HEK293 (cell line): Measurements from ENCODE around the gene DHRS13.

ENCODE experiments used
- HOXD13 ChIP-seq: sonication (generic); formaldehyde crosslinking; IDR thresholded peaks from 2 replicates; pipeline ENCODE4 v1.8.0; 2022; ENCODE audit warnings: missing genetic modification reagents, borderline replicate concordance
- INSM2 ChIP-seq: fragments of 450-650 bp; formaldehyde crosslinking; IDR thresholded peaks from 2 replicates; pipeline ENCODE4 v1.5.1; 2016; ENCODE audit warnings: missing biosample characterization, missing genetic modification characterization
- KLF10 ChIP-seq: fragments of 450-650 bp; IDR thresholded peaks from 2 replicates; pipeline ENCODE4 v1.5.1; 2018; ENCODE audit warnings: missing biosample characterization, mild to moderate bottlenecking, missing genetic modification characterization
- PATZ1 ChIP-seq: fragments of 450-650 bp; formaldehyde crosslinking; IDR thresholded peaks from 2 replicates; pipeline ENCODE4 v1.5.1; 2016; ENCODE audit warnings: missing biosample characterization, missing genetic modification characterization
- PRDM4 ChIP-seq: fragments of 450-650 bp; formaldehyde crosslinking; IDR thresholded peaks from 2 replicates; pipeline ENCODE4 v1.5.1; 2017; ENCODE audit warnings: missing biosample characterization, missing genetic modification characterization
- SCRT1 ChIP-seq: fragments of 450-650 bp; formaldehyde crosslinking; IDR thresholded peaks from 2 replicates; pipeline ENCODE4 v1.5.1; 2016; ENCODE audit warnings: missing biosample characterization, missing genetic modification characterization, borderline replicate concordance
- ZBTB44 ChIP-seq: fragments of 450-650 bp; IDR thresholded peaks from 2 replicates; pipeline ENCODE4 v1.5.1; 2018; ENCODE audit warnings: missing biosample characterization, mild to moderate bottlenecking, missing genetic modification characterization
- ZBTB48 ChIP-seq: fragments of 450-650 bp; formaldehyde crosslinking; IDR thresholded peaks from 2 replicates; pipeline ENCODE4 v1.5.1; 2016; ENCODE audit warnings: missing biosample characterization, missing genetic modification characterization
- ZEB2 ChIP-seq: fragments of 450-650 bp; formaldehyde crosslinking; IDR thresholded peaks from 2 replicates; pipeline ENCODE4 v1.5.1; 2016; ENCODE audit warnings: missing biosample characterization, missing genetic modification characterization
- ZFP37 ChIP-seq: fragments of 450-650 bp; formaldehyde crosslinking; IDR thresholded peaks from 2 replicates; pipeline ENCODE4 v1.5.1; 2016; ENCODE audit warnings: missing biosample characterization, missing genetic modification characterization
- ZNF157 ChIP-seq: fragments of 450-650 bp; formaldehyde crosslinking; IDR thresholded peaks from 2 replicates; pipeline ENCODE4 v1.5.1; 2016; ENCODE audit warnings: missing biosample characterization, missing genetic modification characterization
- ZNF184 ChIP-seq: fragments of 450-650 bp; IDR thresholded peaks from 2 replicates; pipeline ENCODE4 v1.5.1; 2018; ENCODE audit warnings: missing biosample characterization, mild to moderate bottlenecking, missing genetic modification characterization
- ZNF202 ChIP-seq: fragments of 450-650 bp; formaldehyde crosslinking; IDR thresholded peaks from 2 replicates; pipeline ENCODE4 v1.5.1; 2016; ENCODE audit warnings: missing biosample characterization, missing genetic modification characterization, borderline replicate concordance
- ZNF223 ChIP-seq: fragments of 450-650 bp; formaldehyde crosslinking; IDR thresholded peaks from 2 replicates; pipeline ENCODE4 v1.5.1; 2016; ENCODE audit warnings: missing biosample characterization, missing genetic modification characterization
- ZNF24 ChIP-seq: fragments of 450-650 bp; formaldehyde crosslinking; IDR thresholded peaks from 2 replicates; pipeline ENCODE4 v1.5.1; 2016; ENCODE audit warnings: missing biosample characterization, missing genetic modification characterization
- ZNF266 ChIP-seq: fragments of 450-650 bp; formaldehyde crosslinking; IDR thresholded peaks from 2 replicates; pipeline ENCODE4 v1.5.1; 2016; ENCODE audit warnings: missing biosample characterization, missing genetic modification characterization, low read depth
- ZNF292 ChIP-seq: fragments of 450-650 bp; formaldehyde crosslinking; IDR thresholded peaks from 2 replicates; pipeline ENCODE4 v1.5.1; 2016; ENCODE audit warnings: low read depth, missing biosample characterization, missing genetic modification characterization, borderline replicate concordance
- ZNF335 ChIP-seq: fragments of 450-650 bp; formaldehyde crosslinking; conservative IDR thresholded peaks from 2 replicates; pipeline ENCODE4 v1.5.1; 2016; ENCODE audit warnings: missing biosample characterization, missing genetic modification characterization
- ZNF341 ChIP-seq: fragments of 450-650 bp; formaldehyde crosslinking; IDR thresholded peaks from 2 replicates; pipeline ENCODE4; 2016; ENCODE audit warnings: low read depth, missing biosample characterization, missing genetic modification characterization
- ZNF48 ChIP-seq: fragments of 450-650 bp; formaldehyde crosslinking; IDR thresholded peaks from 2 replicates; pipeline ENCODE4 v1.5.1; 2016; ENCODE audit warnings: missing biosample characterization, missing genetic modification characterization
- ZNF501 ChIP-seq: fragments of 450-650 bp; formaldehyde crosslinking; IDR thresholded peaks from 2 replicates; pipeline ENCODE4 v1.5.1; 2016; ENCODE audit warnings: missing biosample characterization, missing genetic modification characterization
- ZNF529 ChIP-seq: fragments of 450-650 bp; formaldehyde crosslinking; IDR thresholded peaks from 2 replicates; pipeline ENCODE4 v1.5.1; 2017; ENCODE audit warnings: missing genetic modification characterization, missing biosample characterization; ENCODE audit not compliant: insufficient replicate concordance
- ZNF555 ChIP-seq: fragments of 450-650 bp; formaldehyde crosslinking; conservative IDR thresholded peaks from 2 replicates; pipeline ENCODE4 v1.5.1; 2017; ENCODE audit warnings: missing biosample characterization, mild to moderate bottlenecking, missing genetic modification characterization, inconsistent platforms
- ZNF561 ChIP-seq: fragments of 450-650 bp; IDR thresholded peaks from 2 replicates; pipeline ENCODE4 v1.5.1; 2018; ENCODE audit warnings: missing biosample characterization, missing genetic modification characterization, borderline replicate concordance
- ZNF580 ChIP-seq: fragments of 450-650 bp; formaldehyde crosslinking; IDR thresholded peaks from 2 replicates; pipeline ENCODE4 v1.5.1; 2016; ENCODE audit warnings: missing biosample characterization, missing genetic modification characterization
- ZNF600 ChIP-seq: fragments of 450-650 bp; formaldehyde crosslinking; IDR thresholded peaks from 2 replicates; pipeline ENCODE4 v1.5.1; 2016; ENCODE audit warnings: missing biosample characterization, missing genetic modification characterization
- ZNF624 ChIP-seq: fragments of 450-650 bp; formaldehyde crosslinking; IDR thresholded peaks from 2 replicates; pipeline ENCODE4 v1.5.1; 2017; ENCODE audit warnings: missing biosample characterization, missing genetic modification characterization
- ZNF707 ChIP-seq: fragments of 450-650 bp; formaldehyde crosslinking; IDR thresholded peaks from 2 replicates; pipeline ENCODE4 v1.5.1; 2016; ENCODE audit warnings: missing biosample characterization, missing genetic modification characterization
- ZNF791 ChIP-seq: fragments of 450-650 bp; formaldehyde crosslinking; IDR thresholded peaks from 2 replicates; pipeline ENCODE4 v1.5.1; 2016; ENCODE audit warnings: missing biosample characterization, missing genetic modification characterization
- ZNF830 ChIP-seq: fragments of 450-650 bp; IDR thresholded peaks from 2 replicates; pipeline ENCODE4 v1.5.0; 2018; ENCODE audit warnings: missing biosample characterization, missing genetic modification characterization, low read depth, mild to moderate bottlenecking, moderate library complexity

Gene DHRS13

GRCh38 chr17:28946239-28946638, 43.4 kb upstream of the DHRS13 start (continued):
- no peak for TF ChIP-seq ZNF335 (tag by site-specific recombination)
- no peak for TF ChIP-seq ZNF707
- peak; percentile 82 for TF ChIP-seq ZNF24 (tag by site-specific recombination)
- no peak for TF ChIP-seq ZNF266 (tag by site-specific recombination)
- TF ChIP-seq ZNF48 (tag by site-specific recombination) = no peak
- TF ChIP-seq PRDM4 (tag by site-specific recombination) = no peak
- no peak for TF ChIP-seq ZNF830
- TF ChIP-seq ZNF223 (tag by site-specific recombination) = no peak
- no peak for TF ChIP-seq ZBTB48 (tag by site-specific recombination)
- no peak for TF ChIP-seq ZEB2
- no peak for TF ChIP-seq ZNF292
- TF ChIP-seq ZNF184 (tag by site-specific recombination) = no peak
- TF ChIP-seq KLF10 (tag by site-specific recombination) = no peak
- TF ChIP-seq ZFP37 (tag by site-specific recombination) = no peak
- no peak for TF ChIP-seq HOXD13 (CRISPR knock-in tag)
- no peak for TF ChIP-seq ZNF624 (tag by site-specific recombination)
- TF ChIP-seq ZNF529 (tag by site-specific recombination) = no peak
- TF ChIP-seq ZNF202 (tag by site-specific recombination) = no peak
- 0 out of 2 replicates have a peak, but pooled peaks have one; percentile 9 for TF ChIP-seq ZNF600 (tag by site-specific recombination)
- no peak for TF ChIP-seq ZNF555
- TF ChIP-seq PATZ1 (tag by site-specific recombination) = no peak
- TF ChIP-seq ZNF501 (tag by site-specific recombination) = no peak
- TF ChIP-seq INSM2 (tag by site-specific recombination) = no peak; the same call in 1 of the 2 replicates
- TF ChIP-seq ZNF341 (tag by site-specific recombination) = no peak
- no peak for TF ChIP-seq ZNF561 (tag by site-specific recombination)
- TF ChIP-seq SCRT1 (tag by site-specific recombination) = no peak
- no peak for TF ChIP-seq ZNF580
- no peak for TF ChIP-seq ZNF157 (tag by site-specific recombination)
- TF ChIP-seq ZNF791 (tag by site-specific recombination) = no peak
- TF ChIP-seq ZBTB44 = no peak
